ENCODE results near the gene DICER1.

GRCh38 chr14:95121911-95122620 is 35.3 kb downstream of the DICER1 start:
- TF ChIP-seq EZH2 (IDR thresholded peaks at IDR 0.05; ENCODE audit: low read depth, unreplicated experiment) (no peak), CTCF (conservative IDR thresholded peaks at IDR 0.05; ENCODE audit: low read depth in 2 of 2) (no peak), NANOG (IDR thresholded peaks at IDR 0.05; ENCODE audit: borderline replicate concordance) (no peak), ETS1 (IDR thresholded peaks at IDR 0.05) (no peak)
